Uterus (tissue), 2 donors: ENCODE results near the gene TLR1.

ENCODE experiments used
- CTCF ChIP-seq, 4 experiments: fragments of 200-600 bp in 2 of 4; fragments of 450-650 bp in 2 of 4; sonication (generic) in 2 of 4; IDR thresholded peaks; one replicate each; pipeline ENCODE4 v1.5.1; 2016 to 2019; ENCODE audit warnings: antibody characterized with exemption in 4 of 4, mild to moderate bottlenecking in 2 of 4, moderate library complexity in 1 of 4
- POLR2A ChIP-seq, 2 donors: fragments of 450-650 bp; IDR thresholded peaks; one replicate each; pipeline ENCODE4 v1.6.1; 2016; ENCODE audit warnings: antibody characterized with exemption in 2 of 2, mild to moderate bottlenecking in 1 of 2, moderate library complexity in 1 of 2

GRCh38 chr4:38787693-38788092, 16.9 kb downstream of the TLR1 start:
- TF ChIP-seq POLR2A (IDR thresholded peaks at IDR 0.05) = no peak
- no peak for TF ChIP-seq CTCF (IDR thresholded peaks at IDR 0.05)
